Memory B cell (primary cell): Measurements from ENCODE around the gene TNS2.

Source experiments
- ATAC-seq: fragments of 150-1000 bp; cut with Tn5 transposase; 2 replicates; pipeline ENCODE4 v1.10.0; 2021; ENCODE audit warnings: low read depth, mild to moderate bottlenecking, moderate library complexity
- DNase-seq, 2 donors: peaks; one replicate each; pipeline ENCODE4 v3.0.0; 2022; ENCODE audit warnings: low spot score in 2 of 2
- H3K27ac Mint-ChIP-seq: one replicate; pipeline ENCODE4 v1.8.0; 2022; ENCODE audit warnings: mild to moderate bottlenecking, moderate library complexity, mixed read lengths
- H3K27me3 Mint-ChIP-seq: one replicate; pipeline ENCODE4 v1.8.0; 2022; ENCODE audit warnings: mixed read lengths
- H3K36me3 Mint-ChIP-seq: one replicate; pipeline ENCODE4 v1.8.0; 2022; ENCODE audit warnings: mild to moderate bottlenecking, mixed read lengths
- H3K4me1 Mint-ChIP-seq: one replicate; pipeline ENCODE4 v1.8.0; 2022; ENCODE audit warnings: mixed read lengths
- H3K4me3 Mint-ChIP-seq: one replicate; pipeline ENCODE4 v1.8.0; 2022; ENCODE audit warnings: mild to moderate bottlenecking, moderate library complexity, mixed read lengths
- H3K9me3 Mint-ChIP-seq: one replicate; pipeline ENCODE4 v1.8.0; 2022; ENCODE audit warnings: mixed read lengths

Gene TNS2

GRCh38 chr12:53096759-53097158, 46.9 kb downstream of the TNS2 start:
- H3K27me3 Mint-ChIP-seq = peaks cover 6% of the 10 kb centered on the region
- peak overlapping the region; percentile 78 for H3K4me3 Mint-ChIP-seq
- peaks cover 23% of the 10 kb centered on the region for H3K4me1 Mint-ChIP-seq
- H3K27ac Mint-ChIP-seq = no peak overlapping the region
- DNase-seq (no peak), ATAC-seq (no peak)
- H3K9me3 Mint-ChIP-seq = no peaks in the 10 kb centered on the region
- H3K36me3 Mint-ChIP-seq = no peaks in the 10 kb centered on the region

GRCh38 chr12:53097207-53097563, 47.3 kb downstream of the TNS2 start:
- no peaks in the 10 kb centered on the region for H3K9me3 Mint-ChIP-seq
- H3K27ac Mint-ChIP-seq = no peak overlapping the region
- H3K36me3 Mint-ChIP-seq = no peaks in the 10 kb centered on the region
- DNase-seq (no peak), ATAC-seq (no peak)
- peak overlapping the region; percentile 78 for H3K4me3 Mint-ChIP-seq
- peaks cover 23% of the 10 kb centered on the region for H3K4me1 Mint-ChIP-seq
- peaks cover 4% of the 10 kb centered on the region for H3K27me3 Mint-ChIP-seq

GRCh38 chr12:53097564-53098353, 47.9 kb downstream of the TNS2 start, which contains the start of gene IGFBP6:
Gene IGFBP6 (plus strand): TSS chr12:53097667. CDS start chr12:53097718, 51 bp downstream.
- Mint-ChIP-seq H3K9me3 (no peaks in the 10 kb centered on the region), H3K27me3 (peaks cover 4% of the 10 kb centered on the region), H3K4me1 (peaks cover 26% of the 10 kb centered on the region), H3K36me3 (no peaks in the 10 kb centered on the region), H3K27ac (no peak within 1 kb of the TSS), H3K4me3 (peak within 1 kb of the TSS; percentile 81)
- ATAC-seq = peak; percentile 76
- peak; percentile 38 to 59 for DNase-seq

- no peak for ATAC-seq
- no peaks in the 10 kb centered on the region for H3K36me3 Mint-ChIP-seq
- peaks cover 4% of the 10 kb centered on the region for H3K27me3 Mint-ChIP-seq
- no peaks in the 10 kb centered on the region for H3K9me3 Mint-ChIP-seq
- no peak overlapping the region for H3K27ac Mint-ChIP-seq
- peaks cover 29% of the 10 kb centered on the region for H3K4me1 Mint-ChIP-seq
- no peak for DNase-seq
- peak overlapping the region; percentile 81 for H3K4me3 Mint-ChIP-seq
Observed at GRCh38 chr12:53098354-53098981, 48.6 kb downstream of the TNS2 start.

- DNase-seq = peak; percentile 85 to 91
- peak; percentile 57 for ATAC-seq
- H3K36me3 Mint-ChIP-seq = no peaks in the 10 kb centered on the region
- H3K9me3 Mint-ChIP-seq = no peaks in the 10 kb centered on the region
- H3K4me1 Mint-ChIP-seq = peaks cover 33% of the 10 kb centered on the region
- H3K27ac Mint-ChIP-seq = no peak overlapping the region
- peak overlapping the region; percentile 28 for H3K4me3 Mint-ChIP-seq
- H3K27me3 Mint-ChIP-seq = peaks cover 4% of the 10 kb centered on the region
Observed at GRCh38 chr12:53099071-53099882, 49.4 kb downstream of the TNS2 start.

GRCh38 chr12:53100466-53101151, 50.7 kb downstream of the TNS2 start:
- no peak overlapping the region for H3K27ac Mint-ChIP-seq
- no peaks in the 10 kb centered on the region for H3K36me3 Mint-ChIP-seq
- no peak for DNase-seq
- H3K27me3 Mint-ChIP-seq = peaks cover 4% of the 10 kb centered on the region
- H3K9me3 Mint-ChIP-seq = no peaks in the 10 kb centered on the region
- H3K4me3 Mint-ChIP-seq = no peak overlapping the region
- peaks cover 39% of the 10 kb centered on the region for H3K4me1 Mint-ChIP-seq
- no peak for ATAC-seq

GRCh38 chr12:53101266-53101665, 51.4 kb downstream of the TNS2 start:
- no peak overlapping the region for H3K27ac Mint-ChIP-seq
- peaks cover 39% of the 10 kb centered on the region for H3K4me1 Mint-ChIP-seq

GRCh38 chr12:53101931-53102781, 52.3 kb downstream of the TNS2 start:
- no peak overlapping the region for H3K4me3 Mint-ChIP-seq
- ATAC-seq (no peak), DNase-seq (no peak)
- H3K4me1 Mint-ChIP-seq = peaks cover 35% of the 10 kb centered on the region
- H3K27ac Mint-ChIP-seq = no peak overlapping the region
- peaks cover 1% of the 10 kb centered on the region for H3K27me3 Mint-ChIP-seq
- H3K36me3 Mint-ChIP-seq = no peaks in the 10 kb centered on the region
- no peaks in the 10 kb centered on the region for H3K9me3 Mint-ChIP-seq

More at GRCh38 chr12:53101266-53101665, 51.4 kb downstream of the TNS2 start:
- no peak overlapping the region for H3K4me3 Mint-ChIP-seq
- ATAC-seq (no peak), DNase-seq (no peak)
- H3K36me3 Mint-ChIP-seq = no peaks in the 10 kb centered on the region
- H3K9me3 Mint-ChIP-seq = no peaks in the 10 kb centered on the region
- peaks cover 4% of the 10 kb centered on the region for H3K27me3 Mint-ChIP-seq

GRCh38 chr12:53102883-53103807, 53.3 kb downstream of the TNS2 start, which contains the start of gene SOAT2:
Gene SOAT2 (plus strand): TSS chr12:53103486. CDS start chr12:53103578, 92 bp downstream.
- peak; percentile 64 for ATAC-seq
- H3K27ac Mint-ChIP-seq = no peak within 1 kb of the TSS

GRCh38 chr12:53103860-53104305, 54.0 kb downstream of the TNS2 start:
- no peaks in the 10 kb centered on the region for H3K27me3 Mint-ChIP-seq
- H3K27ac Mint-ChIP-seq = no peak overlapping the region
- H3K4me3 Mint-ChIP-seq = no peak overlapping the region

More at GRCh38 chr12:53102883-53103807, 53.3 kb downstream of the TNS2 start, which contains the start of gene SOAT2:
- no peak within 1 kb of the TSS for H3K4me3 Mint-ChIP-seq
- no peaks in the 10 kb centered on the region for H3K9me3 Mint-ChIP-seq
- H3K27me3 Mint-ChIP-seq = no peaks in the 10 kb centered on the region
- no peaks in the 10 kb centered on the region for H3K36me3 Mint-ChIP-seq
- H3K4me1 Mint-ChIP-seq = peaks cover 31% of the 10 kb centered on the region
- DNase-seq = no peak

GRCh38 chr12:53105256-53105655, 55.4 kb downstream of the TNS2 start:
- ATAC-seq = no peak
- Mint-ChIP-seq H3K4me1 (peaks cover 18% of the 10 kb centered on the region), H3K4me3 (peak overlapping the region; percentile 6), H3K36me3 (no peaks in the 10 kb centered on the region), H3K9me3 (no peaks in the 10 kb centered on the region), H3K27ac (no peak overlapping the region), H3K27me3 (no peaks in the 10 kb centered on the region)
- no peak for DNase-seq

More at GRCh38 chr12:53103860-53104305, 54.0 kb downstream of the TNS2 start:
- Mint-ChIP-seq H3K36me3 (no peaks in the 10 kb centered on the region), H3K9me3 (no peaks in the 10 kb centered on the region), H3K4me1 (peaks cover 24% of the 10 kb centered on the region)
- DNase-seq = no peak
- ATAC-seq = peak; percentile 52
